H1 (cell line): ENCODE data around the gene FLRT1.

ENCODE experiments used
- CTCF ChIP-seq, 3 experiments: IDR thresholded peaks; 1 replicate in 2 of 3; 2 replicates in 1 of 3; pipeline versions ENCODE4 v1.5.1 to v1.6.1; 2011; ENCODE audit warnings: low read length in 3 of 3, mild to moderate bottlenecking in 3 of 3, inconsistent platforms in 2 of 3, low read depth in 1 of 3, moderate library complexity in 1 of 3; ENCODE audit not compliant: insufficient read depth in 1 of 3; ENCODE audit errors: control extremely low read depth in 1 of 3
- E2F6 ChIP-seq: IDR thresholded peaks from 2 replicates; pipeline ENCODE4 v1.6.1; 2012; ENCODE audit warnings: inconsistent platforms
- POLR2A ChIP-seq, 2 experiments: IDR thresholded peaks; 1 replicate in 1 of 2; 2 replicates in 1 of 2; pipeline ENCODE4 v1.6.1; 2011; ENCODE audit warnings: low read depth in 2 of 2, low read length in 2 of 2, mild to moderate bottlenecking in 2 of 2; ENCODE audit errors: control extremely low read depth in 1 of 2

DNA sequence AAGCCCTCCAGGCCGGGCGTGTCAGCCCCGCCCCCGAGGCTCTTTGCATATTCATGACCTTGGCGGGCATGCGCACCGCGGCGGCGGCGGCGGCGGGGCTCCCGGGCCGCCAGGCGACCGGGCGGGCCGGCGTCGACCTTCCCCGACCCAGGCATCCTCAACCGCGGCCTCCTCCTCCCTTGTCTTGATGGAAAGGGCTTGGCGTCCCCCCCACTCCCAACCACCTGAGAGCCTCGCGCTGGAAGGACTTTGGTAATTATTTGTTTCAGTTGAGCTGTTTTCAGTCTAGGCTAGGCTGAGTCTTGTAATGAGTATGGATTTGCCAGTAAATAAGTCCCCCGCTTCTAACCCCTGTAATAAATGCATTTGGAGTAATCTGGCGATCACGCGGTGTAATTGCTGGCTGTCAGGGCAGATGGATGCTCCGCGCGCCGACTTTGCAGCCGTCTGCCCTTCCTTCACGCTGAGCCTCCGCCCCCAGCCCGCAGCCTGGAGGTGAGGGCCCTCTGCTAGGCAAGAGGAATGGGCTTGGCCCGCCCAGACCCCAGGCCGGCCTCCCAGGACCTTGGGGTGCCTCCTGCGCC lies 25.2 kb downstream of the FLRT1 start:
- no peak for TF ChIP-seq POLR2A (IDR thresholded peaks at IDR 0.05; ENCODE audit: control extremely low read depth in 1 of 2, low read depth in 2 of 2, low read length in 2 of 2)
- TF ChIP-seq CTCF (IDR thresholded peaks at IDR 0.05; ENCODE audit: control extremely low read depth in 1 of 3, insufficient read depth in 1 of 3, low read depth in 1 of 3, low read length in 3 of 3), result no peak
- TF ChIP-seq E2F6, result peak; percentile 32
